GM19463 (cell line): ENCODE data around the gene WWOX.
"Not testable (repeated sequence)": the region's sequence is repeated elsewhere in the genome, so short reads cannot be mapped to it uniquely, and the experiment has no call there.

Experiments
- ATAC-seq: cut with Tn5 transposase; IDR thresholded peaks from one replicate; pipeline ENCODE4 v1.9.1; 2021; ENCODE audit warnings: mild to moderate bottlenecking, moderate library complexity; ENCODE audit not compliant: unreplicated experiment

The WWOX gene

GRCh38 chr16:79018650-79019429 lies 919.4 kb downstream of the WWOX start:
- ATAC-seq, result no peak

GRCh38 chr16:79019431-79019830 lies 920.0 kb downstream of the WWOX start:
- no peak for ATAC-seq

- ATAC-seq, result no peak
Measured at GRCh38 chr16:79021991-79022630, 922.7 kb downstream of the WWOX start.

- no peak for ATAC-seq
Measured at GRCh38 chr16:79026117-79026516, 926.7 kb downstream of the WWOX start.

GRCh38 chr16:79036541-79036940 lies 937.1 kb downstream of the WWOX start:
- ATAC-seq, result no peak

GRCh38 chr16:79037521-79038373 lies 938.3 kb downstream of the WWOX start:
- no peak for ATAC-seq

- no peak for ATAC-seq
Measured at GRCh38 chr16:79041206-79041605, 941.8 kb downstream of the WWOX start.

- no peak for ATAC-seq
Measured at GRCh38 chr16:79042141-79042540, 942.7 kb downstream of the WWOX start.

GRCh38 chr16:79042886-79043285 lies 943.4 kb downstream of the WWOX start:
- no peak for ATAC-seq

- ATAC-seq, result no peak
Measured at GRCh38 chr16:79045191-79045590, 945.7 kb downstream of the WWOX start.

- no peak for ATAC-seq
Measured at GRCh38 chr16:79047337-79047736, 947.9 kb downstream of the WWOX start.

GRCh38 chr16:79049040-79049439 lies 949.6 kb downstream of the WWOX start:
- ATAC-seq, result no peak

- no peak for ATAC-seq
Measured at GRCh38 chr16:79050063-79050462, 950.6 kb downstream of the WWOX start.

- ATAC-seq, result no peak
Measured at GRCh38 chr16:79051313-79051712, 951.9 kb downstream of the WWOX start.

GRCh38 chr16:79052198-79052597 lies 952.7 kb downstream of the WWOX start:
- ATAC-seq, result not testable (repeated sequence)

GRCh38 chr16:79053577-79053976 lies 954.1 kb downstream of the WWOX start:
- ATAC-seq, result no peak

- no peak for ATAC-seq
Measured at GRCh38 chr16:79054211-79054984, 954.9 kb downstream of the WWOX start.

- ATAC-seq, result no peak
Measured at GRCh38 chr16:79055251-79055970, 956.0 kb downstream of the WWOX start.

- ATAC-seq, result no peak
Measured at GRCh38 chr16:79061181-79061580, 961.7 kb downstream of the WWOX start.

GRCh38 chr16:79062336-79062735 lies 962.9 kb downstream of the WWOX start:
- ATAC-seq, result no peak
